HG03565 (cell line): ENCODE measurements around the gene CTNNBL1.
A peak's percentile ranks its signal among the peaks of the same experiment; 100 is the strongest.
"Not testable (repeated sequence)": the region's sequence is repeated elsewhere in the genome, so short reads cannot be mapped to it uniquely, and the experiment has no call there.

Experiments used
- ATAC-seq: cut with Tn5 transposase; IDR thresholded peaks from one replicate; pipeline ENCODE4 v1.9.1; 2021; ENCODE audit warnings: mild to moderate bottlenecking, moderate library complexity; ENCODE audit not compliant: unreplicated experiment

The CTNNBL1 gene

GRCh38 chr20:37677969-37678861 lies 15.6 kb upstream of the CTNNBL1 start:
- no peak for ATAC-seq

GRCh38 chr20:37679751-37680150 lies 14.1 kb upstream of the CTNNBL1 start:
- ATAC-seq = not testable (repeated sequence)

- ATAC-seq = no peak
Observed at GRCh38 chr20:37680420-37680819, 13.4 kb upstream of the CTNNBL1 start.

GRCh38 chr20:37681384-37682112 lies 12.3 kb upstream of the CTNNBL1 start:
- no peak for ATAC-seq

GRCh38 chr20:37683146-37683545 lies 10.7 kb upstream of the CTNNBL1 start:
- ATAC-seq = not testable (repeated sequence)

GRCh38 chr20:37686762-37687477 lies 6.9 kb upstream of the CTNNBL1 start:
- no peak for ATAC-seq

GRCh38 chr20:37687478-37687805 lies 6.4 kb upstream of the CTNNBL1 start:
- ATAC-seq = no peak

- ATAC-seq = no peak
Observed at GRCh38 chr20:37688093-37688492, 5.7 kb upstream of the CTNNBL1 start.

GRCh38 chr20:37690626-37691369 lies 3.0 kb upstream of the CTNNBL1 start:
- no peak for ATAC-seq

- ATAC-seq = no peak
Observed at GRCh38 chr20:37692459-37693166, 1.2 kb upstream of the CTNNBL1 start.

- no peak for ATAC-seq
Observed at GRCh38 chr20:37693242-37693634, 592 bp upstream of the CTNNBL1 start.

GRCh38 chr20:37695684-37696342 lies 2.0 kb downstream of the CTNNBL1 start:
- no peak for ATAC-seq

GRCh38 chr20:37697314-37697713 lies 3.5 kb downstream of the CTNNBL1 start:
- peak; percentile 36 for ATAC-seq

- no peak for ATAC-seq
Observed at GRCh38 chr20:37699202-37699601, 5.4 kb downstream of the CTNNBL1 start.

GRCh38 chr20:37700301-37700700 lies 6.5 kb downstream of the CTNNBL1 start:
- ATAC-seq = no peak

- ATAC-seq = not testable (repeated sequence)
Observed at GRCh38 chr20:37701676-37702075, 7.8 kb downstream of the CTNNBL1 start.

- ATAC-seq = no peak
Observed at GRCh38 chr20:37702403-37703034, 8.7 kb downstream of the CTNNBL1 start.

GRCh38 chr20:37703035-37703845 lies 9.4 kb downstream of the CTNNBL1 start:
- ATAC-seq = no peak
